Stimulated activated CD4-positive, alpha-beta T cell treated with anti-CD3 and anti-CD28 coated beads, TNF-alpha, amount 100 ng/mL, for 48 hours (primary cell): Measurements from ENCODE around the gene DPP6.
"Not testable (repeated sequence)": the region's sequence is repeated elsewhere in the genome, so short reads cannot be mapped to it uniquely, and the experiment has no call there.

ENCODE experiments used
- DNase-seq, 3 donors: peaks; one replicate each; pipeline ENCODE4 v3.0.0-alpha.2; 2020; ENCODE audit warnings: low read depth in 3 of 3

DPP6 gene

DNA sequence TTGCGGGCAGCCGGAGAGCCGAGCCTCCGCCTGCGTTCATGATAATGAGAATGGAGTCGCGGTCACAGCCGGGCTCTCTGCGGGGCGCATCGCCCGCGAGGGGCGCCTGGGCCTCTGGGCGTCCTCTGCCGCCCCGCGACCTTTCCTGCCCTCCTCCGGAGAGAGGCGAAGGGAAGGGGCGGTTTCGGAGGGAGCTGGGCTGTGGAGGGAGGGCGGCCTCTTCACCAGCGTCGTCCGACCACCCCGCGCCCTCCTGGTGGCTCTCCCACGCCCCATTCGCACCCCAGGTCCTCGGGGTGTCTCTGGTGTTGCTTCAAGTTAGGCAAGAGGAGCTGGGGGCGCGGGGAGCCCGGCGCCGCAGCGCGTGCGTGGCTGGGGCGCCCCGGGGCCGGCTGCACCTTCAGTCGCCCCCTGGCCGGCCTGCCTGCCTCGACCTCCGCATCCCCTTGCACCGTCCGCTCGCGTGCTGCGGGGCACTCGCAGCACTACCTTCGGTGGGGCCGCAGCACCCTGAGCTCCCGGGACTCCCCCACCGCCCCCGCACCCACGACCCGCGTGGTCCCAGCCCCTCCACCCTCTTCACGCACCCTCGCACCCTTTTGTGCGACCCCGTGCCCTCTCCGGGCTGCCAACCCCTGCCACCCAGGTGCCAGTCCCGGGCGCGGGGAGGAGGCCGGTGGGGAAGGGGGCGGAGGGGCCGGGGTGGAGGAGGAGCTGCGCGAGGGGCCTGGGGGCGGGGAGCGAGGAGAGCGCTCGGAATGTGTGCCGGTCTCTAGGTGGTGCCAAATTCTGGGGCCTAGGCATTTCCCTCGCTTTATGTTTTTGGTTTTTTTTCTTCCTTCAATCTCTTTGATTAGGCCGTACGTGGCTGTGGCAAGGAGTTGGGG is at the start of gene DPP6:
Gene DPP6, plus strand, starts transcription at position 756 of the 887 bp plus-strand sequence.
- not testable (repeated sequence) for DNase-seq

GRCh38 chr7:154009423-154009911 is 42.7 kb upstream of the DPP6 start:
- not testable (repeated sequence) for DNase-seq

DNA sequence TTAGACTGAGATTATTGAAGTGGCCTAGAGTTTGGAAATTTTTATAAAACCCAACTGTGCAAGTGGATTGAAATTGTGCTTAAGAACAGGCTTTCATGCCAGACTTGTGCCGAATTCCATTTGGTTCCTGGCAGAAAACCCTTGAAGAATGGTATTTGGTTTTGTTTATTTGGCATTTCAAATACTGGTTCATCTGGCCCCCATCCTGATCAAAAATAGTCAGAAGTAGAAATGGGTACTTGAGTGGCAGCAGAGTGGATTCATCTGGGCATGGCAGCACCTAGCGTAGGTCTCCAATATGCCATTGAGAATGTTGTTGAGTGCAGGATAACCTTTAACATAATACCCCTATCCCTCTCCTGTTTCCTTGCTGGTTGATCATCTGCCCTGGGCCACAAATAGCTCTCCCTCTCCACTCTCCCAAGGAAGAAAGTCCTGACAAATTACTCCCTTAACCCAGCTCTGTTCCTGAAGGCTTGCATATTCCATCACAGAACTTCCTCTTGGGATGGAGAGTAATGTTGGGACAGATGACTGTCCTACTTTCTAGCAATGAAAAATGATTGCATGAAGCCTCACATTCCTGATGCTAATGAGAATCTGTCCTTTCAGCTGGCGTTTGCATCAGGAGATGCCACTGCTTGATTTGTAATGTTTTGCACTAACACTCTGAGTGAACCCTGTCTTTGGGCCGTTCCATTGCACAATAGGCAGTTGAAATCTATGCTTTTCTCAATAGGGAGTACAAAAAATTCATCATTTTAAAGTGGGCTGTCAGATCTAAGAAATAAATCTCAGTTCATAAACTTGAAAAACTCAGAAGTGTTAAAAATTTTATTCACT is 41.3 kb upstream of the DPP6 start:
- DNase-seq: not testable (repeated sequence)

DNA sequence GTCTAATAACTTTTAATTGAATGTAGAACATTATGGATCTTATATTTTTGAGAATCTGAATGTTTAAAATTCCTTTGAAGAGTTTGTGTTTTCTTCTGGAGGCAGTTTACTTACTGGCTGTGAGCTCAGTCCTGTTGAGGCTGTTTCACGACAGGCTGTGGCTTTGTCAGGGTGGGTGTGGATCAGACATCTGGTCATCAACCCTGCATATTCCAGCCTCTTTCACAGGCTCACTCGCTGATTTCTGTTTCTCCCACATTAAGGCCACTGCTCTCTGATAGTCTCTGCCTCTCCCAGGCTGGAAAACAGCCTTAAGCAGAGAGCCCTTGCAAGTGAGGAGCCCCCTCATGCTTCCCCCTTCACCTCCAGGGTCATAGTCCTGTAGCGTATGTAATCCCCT is 39.4 kb upstream of the DPP6 start:
- DNase-seq: not testable (repeated sequence)

DNA sequence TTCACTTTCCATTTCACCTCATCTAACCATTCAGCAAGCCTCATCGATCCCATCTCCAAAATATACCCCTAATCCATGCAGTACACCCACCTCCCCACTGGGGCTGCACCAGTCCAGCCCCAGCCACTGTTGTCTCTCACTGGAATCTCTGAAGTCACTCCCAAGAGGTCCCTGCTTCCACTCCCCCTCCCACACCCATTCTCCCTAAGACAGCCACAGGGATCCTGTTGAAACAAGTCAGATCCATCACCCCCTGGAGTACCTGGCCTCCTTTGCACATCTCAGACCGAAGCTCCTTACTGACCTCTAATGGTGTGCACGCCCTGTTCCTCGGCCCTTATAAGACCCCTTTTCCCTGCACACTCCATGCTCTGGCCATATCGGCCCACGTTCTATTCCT is 36.6 kb upstream of the DPP6 start:
- not testable (repeated sequence) for DNase-seq

GRCh38 chr7:154018354-154018753 is 33.8 kb upstream of the DPP6 start:
- not testable (repeated sequence) for DNase-seq

DNA sequence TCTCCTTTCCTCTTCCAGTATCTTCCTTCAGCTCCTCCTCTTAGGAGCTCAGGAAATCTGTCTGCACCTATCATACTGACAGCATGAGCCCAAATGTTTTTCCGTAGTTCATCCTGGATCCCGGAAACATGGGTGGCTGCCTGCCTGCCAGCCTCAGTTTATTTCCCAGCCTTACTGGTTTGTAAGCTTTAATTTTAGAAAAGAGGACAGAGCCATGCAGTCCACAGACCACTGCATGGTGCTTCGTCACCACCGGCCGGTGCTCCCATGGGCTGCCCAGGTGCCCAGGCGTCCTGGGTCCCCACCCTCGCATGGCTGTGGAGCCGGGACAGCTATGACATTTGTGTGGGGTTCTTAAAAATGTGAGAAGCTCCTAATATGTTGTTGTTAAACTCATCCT is 24.4 kb upstream of the DPP6 start:
- not testable (repeated sequence) for DNase-seq

GRCh38 chr7:154030476-154031080 is 21.6 kb upstream of the DPP6 start:
- not testable (repeated sequence) for DNase-seq

DNA sequence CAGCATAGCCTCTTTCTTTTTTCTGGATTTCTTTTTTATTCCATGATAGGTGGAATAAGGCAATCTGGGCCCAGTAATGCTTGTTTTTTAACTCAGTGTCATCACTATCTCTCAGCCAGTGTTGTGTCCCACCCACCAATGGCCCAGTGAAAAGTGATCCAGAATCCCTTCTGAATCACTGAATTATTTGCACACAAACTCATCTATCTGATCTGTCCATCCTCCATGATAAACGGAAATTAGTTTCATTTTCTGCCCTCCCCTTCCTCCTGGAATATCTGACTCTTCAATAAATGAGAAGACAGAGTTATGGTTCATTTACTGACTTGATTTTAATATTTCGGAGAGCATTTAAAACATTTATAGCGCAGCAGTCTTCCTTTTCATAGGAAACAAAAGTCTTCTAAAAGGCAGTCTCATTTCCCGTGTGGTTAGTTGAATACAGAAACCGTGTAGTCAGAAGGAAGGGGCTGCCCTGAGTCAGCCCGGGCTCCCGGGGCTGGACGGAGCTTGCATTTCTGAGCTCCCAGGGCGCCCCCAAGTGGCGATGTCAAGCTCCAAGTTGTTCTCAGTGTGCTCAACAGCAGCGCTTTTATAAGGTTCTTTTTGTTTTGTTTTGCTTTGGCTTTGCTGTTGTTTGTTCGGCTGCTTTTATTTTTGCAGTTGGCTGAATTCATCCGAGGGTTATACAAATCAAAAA is 12.6 kb upstream of the DPP6 start:
- DNase-seq: peak in 2 of 3 donors; percentile 3 to 5

- DNase-seq: not testable (repeated sequence)
Measured at GRCh38 chr7:154050394-154050793, 1.8 kb upstream of the DPP6 start.

DNA sequence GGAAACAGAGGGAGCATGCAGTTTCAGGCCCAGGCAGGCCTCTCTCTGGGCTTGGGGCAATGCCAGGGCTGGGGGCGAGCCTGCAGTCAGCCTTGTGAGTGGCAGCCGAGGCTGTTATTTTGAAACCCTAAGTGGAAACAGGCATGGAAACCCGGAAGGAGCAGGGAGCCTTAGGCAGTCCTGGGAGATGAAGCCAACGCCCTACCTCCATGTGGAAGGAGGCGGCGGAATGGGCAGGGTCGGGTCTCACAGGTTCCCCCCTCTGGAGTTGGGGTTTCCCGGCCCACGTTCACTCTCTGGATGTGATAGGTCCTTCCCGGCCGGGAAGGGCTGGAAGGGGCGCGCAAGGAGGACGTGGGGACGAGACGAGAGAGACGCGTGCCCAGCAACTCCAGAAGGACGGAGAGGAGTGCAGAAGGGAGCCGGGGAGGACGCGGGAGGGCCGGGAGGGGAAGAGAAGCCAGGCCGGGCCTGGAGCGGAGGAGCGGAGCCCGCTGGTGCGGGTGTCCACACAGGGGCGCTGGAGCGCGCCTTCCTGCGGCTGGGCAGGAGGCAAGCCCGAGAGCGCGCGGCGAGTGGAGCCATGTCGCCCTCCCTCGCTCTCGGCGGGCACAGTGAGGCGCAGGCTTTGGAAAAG is 1.1 kb upstream of the DPP6 start:
- DNase-seq: not testable (repeated sequence)

GRCh38 chr7:154052530-154053252 is 493 bp downstream of the DPP6 start:
- DNase-seq: not testable (repeated sequence)

- DNase-seq: not testable (repeated sequence)
Measured at GRCh38 chr7:154053466-154054312, 1.5 kb downstream of the DPP6 start.

DNA sequence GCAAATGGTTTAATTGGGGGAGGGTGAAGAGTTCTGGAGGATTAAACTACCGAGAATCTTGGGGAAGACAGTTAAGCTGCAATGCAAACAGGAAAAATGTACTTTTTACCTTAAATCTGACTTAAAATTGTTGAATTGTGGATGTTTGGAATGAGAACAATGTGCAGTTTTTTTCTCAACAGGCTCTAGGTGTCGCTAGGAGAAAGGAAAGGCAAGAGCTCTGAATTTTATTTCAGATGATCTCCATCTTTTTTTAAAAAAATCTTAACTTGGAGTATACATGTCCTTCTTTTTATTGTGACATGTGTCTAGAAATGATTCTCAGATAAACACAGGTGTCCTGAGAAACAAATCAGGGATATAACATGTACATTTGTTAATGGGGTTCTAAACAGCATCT is 2.5 kb downstream of the DPP6 start:
- not testable (repeated sequence) for DNase-seq

GRCh38 chr7:154055491-154056106 is 3.4 kb downstream of the DPP6 start:
- peak in 1 of 3 donors; percentile 7 for DNase-seq

- not testable (repeated sequence) for DNase-seq
Measured at GRCh38 chr7:154058783-154059182, 6.6 kb downstream of the DPP6 start.

- not testable (repeated sequence) for DNase-seq
Measured at GRCh38 chr7:154060551-154060950, 8.4 kb downstream of the DPP6 start.

DNA sequence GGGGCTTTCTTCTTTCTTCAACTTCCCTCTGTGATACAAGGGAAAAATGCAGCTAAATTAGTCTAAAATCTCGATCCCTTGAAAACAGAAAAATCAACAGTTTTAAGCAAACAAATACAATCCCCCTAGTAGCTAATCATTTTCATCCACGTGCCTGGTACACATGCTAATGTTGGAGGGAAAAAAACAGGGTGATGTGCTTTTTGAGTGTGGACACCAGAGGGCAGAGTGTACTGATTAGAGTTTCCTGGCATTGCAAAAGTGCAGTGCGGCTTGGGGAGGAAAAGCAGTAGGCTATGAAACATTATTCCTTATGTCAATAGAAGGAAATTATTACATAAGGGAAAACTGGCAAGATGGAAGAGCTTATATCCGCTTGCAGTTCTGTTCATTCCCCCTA is 19.6 kb downstream of the DPP6 start:
- not testable (repeated sequence) for DNase-seq
